PC-3 (cell line): ENCODE results near the gene NLE1.

Source experiments
- EZH2 ChIP-seq: fragments of 300-600 bp; sonication (generic); IDR thresholded peaks from one replicate; pipeline ENCODE4 v1.6.1; 2017; ENCODE audit warnings: antibody characterized with exemption, mild to moderate bottlenecking, low read length; ENCODE audit not compliant: unreplicated experiment
- TF ChIP-seq, protein P1 (sequence below): fragments of 300-600 bp; sonication (generic); conservative IDR thresholded peaks from 2 replicates; pipeline ENCODE4 v1.5.1; 2017; ENCODE audit warnings: antibody characterized with exemption, low read depth, mild to moderate bottlenecking, low read length

DNA sequence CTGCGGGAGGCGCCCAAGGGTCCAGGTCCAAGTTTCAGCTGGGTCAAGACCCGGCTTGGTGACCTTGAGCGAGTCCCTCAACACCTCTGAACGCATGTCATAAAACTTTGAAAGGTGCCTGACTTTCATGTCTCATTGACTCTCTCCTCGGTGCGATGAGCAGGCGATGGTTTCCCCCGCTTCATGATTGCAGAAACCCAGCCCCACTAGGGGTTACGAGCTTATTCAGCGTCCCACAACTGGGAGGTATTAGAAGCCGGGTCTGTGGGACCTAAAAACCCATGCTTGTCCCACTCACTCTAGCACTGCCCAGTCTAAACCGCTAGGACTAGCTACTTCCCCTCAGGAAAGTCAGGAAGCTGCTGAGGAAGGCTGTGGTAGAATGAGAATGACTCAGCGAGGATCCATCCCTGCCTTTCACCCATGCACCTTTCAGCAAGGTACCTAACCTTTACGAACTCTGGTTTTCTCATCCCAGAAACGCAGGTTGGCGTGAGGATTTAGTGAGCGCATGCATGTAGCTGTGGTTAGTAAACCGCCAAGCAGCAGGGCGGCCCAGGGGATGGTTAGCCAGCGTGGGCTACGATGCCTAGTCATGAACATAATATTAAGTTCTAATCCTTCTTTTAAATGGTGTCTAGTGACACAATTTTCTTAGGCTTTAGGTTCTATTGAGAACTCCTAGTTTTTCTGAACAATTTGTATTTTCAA, 52.4 kb downstream of the NLE1 start:
- TF ChIP-seq, protein P1, sequence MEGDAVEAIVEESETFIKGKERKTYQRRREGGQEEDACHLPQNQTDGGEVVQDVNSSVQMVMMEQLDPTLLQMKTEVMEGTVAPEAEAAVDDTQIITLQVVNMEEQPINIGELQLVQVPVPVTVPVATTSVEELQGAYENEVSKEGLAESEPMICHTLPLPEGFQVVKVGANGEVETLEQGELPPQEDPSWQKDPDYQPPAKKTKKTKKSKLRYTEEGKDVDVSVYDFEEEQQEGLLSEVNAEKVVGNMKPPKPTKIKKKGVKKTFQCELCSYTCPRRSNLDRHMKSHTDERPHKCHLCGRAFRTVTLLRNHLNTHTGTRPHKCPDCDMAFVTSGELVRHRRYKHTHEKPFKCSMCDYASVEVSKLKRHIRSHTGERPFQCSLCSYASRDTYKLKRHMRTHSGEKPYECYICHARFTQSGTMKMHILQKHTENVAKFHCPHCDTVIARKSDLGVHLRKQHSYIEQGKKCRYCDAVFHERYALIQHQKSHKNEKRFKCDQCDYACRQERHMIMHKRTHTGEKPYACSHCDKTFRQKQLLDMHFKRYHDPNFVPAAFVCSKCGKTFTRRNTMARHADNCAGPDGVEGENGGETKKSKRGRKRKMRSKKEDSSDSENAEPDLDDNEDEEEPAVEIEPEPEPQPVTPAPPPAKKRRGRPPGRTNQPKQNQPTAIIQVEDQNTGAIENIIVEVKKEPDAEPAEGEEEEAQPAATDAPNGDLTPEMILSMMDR, result 0 out of 2 replicates have a peak, but pooled peaks have one; percentile 25
- no peak for TF ChIP-seq EZH2
